ENCODE measurements around the gene TEX14.
A peak's percentile ranks its signal among the peaks of the same experiment; 100 is the strongest.
"Not testable (repeated sequence)": the region's sequence is repeated elsewhere in the genome, so short reads cannot be mapped to it uniquely, and the experiment has no call there.

The TEX14 gene

GRCh38 chr17:58693751-58694150 is 1.9 kb upstream of the TEX14 start:
- peaks cover 22% of the 10 kb centered on the region for H3K36me3 Mint-ChIP-seq (ENCODE audit: low read depth)
- H3K9me3 Mint-ChIP-seq, result no peaks in the 10 kb centered on the region
- no peak for DNase-seq
- no peaks in the 10 kb centered on the region for H3K27me3 Mint-ChIP-seq (ENCODE audit: low read depth, poor library complexity)
- H3K4me1 Mint-ChIP-seq, result peaks cover 33% of the 10 kb centered on the region
- TF ChIP-seq CTCF (IDR thresholded peaks at IDR 0.05), result no peak
- no peak overlapping the region for H3K27ac Mint-ChIP-seq
- H3K4me3 Mint-ChIP-seq, result peak overlapping the region; percentile 86

- H3K9me3 Mint-ChIP-seq, result no peaks in the 10 kb centered on the region
- H3K4me1 Mint-ChIP-seq, result peaks cover 33% of the 10 kb centered on the region
- DNase-seq, result no peak
- H3K36me3 Mint-ChIP-seq (ENCODE audit: low read depth), result peaks cover 22% of the 10 kb centered on the region
- peak overlapping the region; percentile 86 for H3K4me3 Mint-ChIP-seq
- TF ChIP-seq CTCF (IDR thresholded peaks at IDR 0.05), result no peak
- H3K27ac Mint-ChIP-seq, result peak overlapping the region; percentile 19
- H3K27me3 Mint-ChIP-seq (ENCODE audit: low read depth, poor library complexity), result peaks cover under 1% of the 10 kb centered on the region
These were observed 1.4 kb upstream of the TEX14 start for GRCh38 chr17:58693208-58693607.

DNA sequence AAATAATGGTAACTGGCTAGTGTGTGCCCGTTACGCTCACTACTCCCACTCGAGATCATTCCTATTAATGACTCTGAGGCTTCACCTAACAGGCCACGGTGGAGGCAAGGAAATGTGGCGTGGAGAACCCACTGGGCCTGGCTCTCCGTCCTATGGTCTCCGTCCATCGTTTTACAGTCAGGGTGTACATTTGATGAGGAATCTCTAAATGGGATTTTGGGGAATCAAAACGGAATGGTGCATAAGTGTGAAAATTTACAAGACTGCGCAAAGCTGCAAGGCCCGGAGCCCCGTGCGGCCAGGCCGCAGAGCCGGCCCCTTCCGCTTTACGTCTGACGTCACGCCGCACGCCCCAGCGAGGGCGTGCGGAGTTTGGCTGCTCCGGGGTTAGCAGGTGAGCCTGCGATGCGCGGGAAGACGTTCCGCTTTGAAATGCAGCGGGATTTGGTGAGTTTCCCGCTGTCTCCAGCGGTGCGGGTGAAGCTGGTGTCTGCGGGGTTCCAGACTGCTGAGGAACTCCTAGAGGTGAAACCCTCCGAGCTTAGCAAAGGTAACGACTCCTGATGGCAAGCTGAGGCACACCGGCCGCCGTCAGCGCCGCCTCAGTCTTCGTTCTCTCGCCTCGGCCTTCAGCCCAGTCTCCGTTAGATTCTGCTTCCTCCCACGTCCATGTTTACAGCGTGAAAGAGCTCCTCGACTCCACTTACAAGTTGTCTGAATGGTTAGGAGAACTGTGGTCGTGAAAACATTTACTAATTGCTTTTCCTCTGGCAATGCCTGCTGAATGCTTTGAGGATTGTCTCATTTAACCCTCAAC is 602 bp upstream of the TEX14 start, which contains the start of gene RAD51C:
Gene RAD51C, plus strand, starts transcription at position 364 of the 817 bp plus-strand sequence. Its CDS starts 42 bp downstream, at position 406.
- H3K27ac Mint-ChIP-seq, result peak within 1 kb of the TSS; percentile 19

GRCh38 chr17:58690033-58690432 is 1.8 kb downstream of the TEX14 start:
- not testable (repeated sequence) for H3K27ac Mint-ChIP-seq; H3K4me3 Mint-ChIP-seq; H3K36me3 Mint-ChIP-seq (ENCODE audit: low read depth); H3K9me3 Mint-ChIP-seq; DNase-seq
- Mint-ChIP-seq H3K27me3 (ENCODE audit: low read depth, poor library complexity) (peaks cover 12% of the 10 kb centered on the region), H3K4me1 (peaks cover 33% of the 10 kb centered on the region)

More for the DNA sequence above, 602 bp upstream of the TEX14 start, which contains the start of gene RAD51C:
- Mint-ChIP-seq H3K9me3 (no peaks in the 10 kb centered on the region), H3K4me1 (peaks cover 33% of the 10 kb centered on the region), H3K27me3 (ENCODE audit: low read depth, poor library complexity) (peaks cover 6% of the 10 kb centered on the region), H3K36me3 (ENCODE audit: low read depth) (peaks cover 20% of the 10 kb centered on the region), H3K4me3 (peak within 1 kb of the TSS; percentile 86)
- DNase-seq, result peak; percentile 64
- no peak for TF ChIP-seq CTCF (IDR thresholded peaks at IDR 0.05)

DNA sequence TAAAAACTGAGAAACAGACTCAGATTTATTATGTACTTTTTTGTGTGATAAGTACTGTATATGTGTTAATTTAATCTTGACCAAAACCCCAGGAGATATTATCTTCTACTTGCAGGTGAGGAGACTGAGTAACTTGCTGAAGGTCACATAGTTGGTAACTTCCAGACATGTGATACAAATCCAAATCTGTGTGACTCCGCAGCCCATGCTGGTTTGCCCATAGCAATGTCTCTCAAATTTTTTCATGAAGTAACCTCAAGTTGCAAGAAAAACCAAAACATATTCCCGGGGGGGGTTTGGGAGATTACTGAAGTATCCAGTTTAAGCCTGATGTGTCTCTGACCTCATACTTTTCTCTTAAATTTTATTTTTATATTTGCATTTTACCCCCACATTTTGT is 3.3 kb downstream of the TEX14 start:
- H3K27me3 Mint-ChIP-seq (ENCODE audit: low read depth, poor library complexity), result peaks cover 12% of the 10 kb centered on the region
- H3K4me1 Mint-ChIP-seq, result peaks cover 23% of the 10 kb centered on the region
- no peak for DNase-seq
- H3K36me3 Mint-ChIP-seq (ENCODE audit: low read depth), result no peaks in the 10 kb centered on the region
- no peak overlapping the region for H3K27ac Mint-ChIP-seq
- no peaks in the 10 kb centered on the region for H3K9me3 Mint-ChIP-seq
- no peak overlapping the region for H3K4me3 Mint-ChIP-seq
- TF ChIP-seq CTCF (IDR thresholded peaks at IDR 0.05), result no peak

- Mint-ChIP-seq H3K27ac (peak overlapping the region; percentile 76), H3K27me3 (ENCODE audit: low read depth, poor library complexity) (peaks cover 12% of the 10 kb centered on the region), H3K4me1 (peaks cover 7% of the 10 kb centered on the region), H3K4me3 (no peak overlapping the region), H3K9me3 (no peaks in the 10 kb centered on the region), H3K36me3 (ENCODE audit: low read depth) (no peaks in the 10 kb centered on the region)
- no peak for DNase-seq
- TF ChIP-seq CTCF (IDR thresholded peaks at IDR 0.05), result no peak
These were observed 4.9 kb downstream of the TEX14 start for GRCh38 chr17:58686980-58687379.

DNA sequence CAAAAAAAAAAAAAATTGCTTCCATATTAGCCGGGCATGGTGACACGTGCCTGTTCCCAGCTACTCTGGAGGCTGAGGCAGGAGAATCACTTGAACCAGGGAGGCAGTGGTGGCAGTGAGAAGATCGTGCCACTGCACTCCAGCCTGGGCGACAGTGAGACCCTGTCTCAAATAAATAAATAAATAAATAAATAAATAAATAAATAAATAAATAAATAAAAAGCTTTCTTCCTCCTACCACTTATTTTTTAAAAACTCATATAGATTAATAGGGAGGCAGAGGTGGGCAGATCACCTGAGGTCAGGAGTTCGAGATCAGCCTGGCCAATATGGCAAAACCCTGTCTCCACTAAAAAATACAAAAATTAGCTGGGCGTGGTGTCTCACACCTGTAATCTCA is 7.4 kb downstream of the TEX14 start:
- H3K36me3 Mint-ChIP-seq (ENCODE audit: low read depth); DNase-seq; H3K9me3 Mint-ChIP-seq: not testable (repeated sequence)

More for the DNA sequence above, 7.4 kb downstream of the TEX14 start:
- not testable (repeated sequence) for H3K27ac Mint-ChIP-seq, H3K4me3 Mint-ChIP-seq, H3K4me1 Mint-ChIP-seq
- peaks cover 12% of the 10 kb centered on the region for H3K27me3 Mint-ChIP-seq (ENCODE audit: low read depth, poor library complexity)

Data from nephron progenitor cell (in vitro differentiated cells).